Cortex of kidney (tissue), 1 donor: Measurements from ENCODE around the gene EXOC2.
"Not testable (repeated sequence)": the region's sequence is repeated elsewhere in the genome, so short reads cannot be mapped to it uniquely, and the experiment has no call there.

ENCODE experiments used
- DNase-seq: peaks from one replicate; lab custom pipeline; 2025; lab: John Stamatoyannopoulos, UW

EXOC2 gene

DNA sequence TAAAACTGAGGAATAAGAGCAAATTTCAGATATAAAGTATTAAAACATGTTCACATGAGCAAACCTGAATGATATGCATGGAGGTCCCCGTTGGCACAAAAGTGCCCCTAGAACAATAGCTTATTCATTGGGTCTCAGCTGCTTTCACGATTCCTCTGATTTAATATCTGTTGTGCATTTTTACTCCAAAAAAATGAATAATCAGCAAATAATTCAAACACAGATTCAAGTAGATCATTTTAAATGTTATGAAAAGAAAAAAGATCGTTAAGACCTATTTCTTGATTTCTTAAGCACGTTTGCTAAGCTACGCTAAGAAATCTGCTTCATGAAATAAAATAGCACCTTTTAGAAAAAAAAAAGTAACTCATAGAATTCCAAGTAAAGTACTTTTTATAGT is 57.7 kb downstream of the EXOC2 start:
- no peak for DNase-seq

- DNase-seq = no peak
Observed at GRCh38 chr6:633611-634010, 59.3 kb downstream of the EXOC2 start.

- DNase-seq = no peak
Observed at GRCh38 chr6:628766-629165, 64.2 kb downstream of the EXOC2 start.

DNA sequence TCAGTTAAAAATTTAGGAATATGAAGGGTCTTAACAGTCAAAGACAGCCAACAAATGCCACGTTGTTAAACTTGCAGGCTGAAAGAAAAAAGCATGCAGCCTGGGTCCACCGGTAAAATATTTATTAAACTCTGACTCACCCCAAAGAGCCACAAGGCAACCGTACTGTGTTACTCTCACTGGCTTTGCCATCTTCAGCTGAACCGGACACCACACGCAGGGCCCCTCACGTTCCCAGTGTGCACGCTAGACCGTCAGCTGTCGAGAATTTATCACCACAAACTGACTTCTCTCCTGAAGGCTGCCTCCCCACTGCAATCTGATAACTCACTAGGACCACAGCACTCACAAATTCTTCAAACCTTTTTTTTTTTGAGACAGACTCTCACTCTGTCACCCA is 66.7 kb downstream of the EXOC2 start:
- DNase-seq = no peak

DNA sequence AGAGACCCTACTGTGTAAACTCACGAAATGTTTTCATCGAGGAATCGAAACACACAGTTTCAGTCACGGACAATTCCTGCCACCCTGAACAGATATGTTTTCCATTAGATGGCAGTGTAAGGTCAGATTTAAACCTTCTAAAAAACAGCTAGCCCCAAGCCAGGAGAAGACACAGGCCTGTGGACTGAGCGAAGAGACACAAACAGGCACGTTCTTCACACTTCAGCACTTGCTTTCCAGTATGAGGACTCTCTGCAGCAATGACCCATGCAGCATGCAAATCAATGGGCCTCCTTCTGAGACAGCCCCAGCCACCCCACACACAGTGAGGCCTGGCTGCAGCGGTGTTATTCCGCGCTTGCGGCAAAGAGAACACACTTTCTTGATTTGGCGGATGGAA is 68.0 kb downstream of the EXOC2 start:
- DNase-seq = no peak

DNA sequence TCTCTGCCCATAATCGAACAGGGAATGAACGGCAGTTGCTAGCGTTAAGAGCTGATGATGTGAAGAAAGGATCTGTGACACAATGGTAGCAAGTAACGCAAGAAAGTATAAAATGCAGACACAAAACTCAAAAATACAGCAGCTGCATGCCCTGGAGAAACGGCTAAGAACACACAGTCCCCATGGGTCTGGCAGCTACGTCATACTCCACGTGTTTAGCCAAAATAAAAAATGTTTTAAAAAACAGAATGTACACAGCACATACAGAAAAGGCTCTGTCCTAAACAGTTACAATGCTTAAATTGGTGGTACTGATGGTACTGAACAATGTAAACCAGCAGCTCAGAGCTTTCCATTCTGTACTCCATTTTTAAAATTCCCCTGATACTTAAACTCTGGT is 70.5 kb downstream of the EXOC2 start:
- DNase-seq = no peak

- DNase-seq = no peak
Observed at GRCh38 chr6:621931-622330, 71.0 kb downstream of the EXOC2 start.

- DNase-seq = no peak
Observed at GRCh38 chr6:620950-621349, 72.0 kb downstream of the EXOC2 start.

GRCh38 chr6:620166-620565 is 72.8 kb downstream of the EXOC2 start:
- DNase-seq = no peak

DNA sequence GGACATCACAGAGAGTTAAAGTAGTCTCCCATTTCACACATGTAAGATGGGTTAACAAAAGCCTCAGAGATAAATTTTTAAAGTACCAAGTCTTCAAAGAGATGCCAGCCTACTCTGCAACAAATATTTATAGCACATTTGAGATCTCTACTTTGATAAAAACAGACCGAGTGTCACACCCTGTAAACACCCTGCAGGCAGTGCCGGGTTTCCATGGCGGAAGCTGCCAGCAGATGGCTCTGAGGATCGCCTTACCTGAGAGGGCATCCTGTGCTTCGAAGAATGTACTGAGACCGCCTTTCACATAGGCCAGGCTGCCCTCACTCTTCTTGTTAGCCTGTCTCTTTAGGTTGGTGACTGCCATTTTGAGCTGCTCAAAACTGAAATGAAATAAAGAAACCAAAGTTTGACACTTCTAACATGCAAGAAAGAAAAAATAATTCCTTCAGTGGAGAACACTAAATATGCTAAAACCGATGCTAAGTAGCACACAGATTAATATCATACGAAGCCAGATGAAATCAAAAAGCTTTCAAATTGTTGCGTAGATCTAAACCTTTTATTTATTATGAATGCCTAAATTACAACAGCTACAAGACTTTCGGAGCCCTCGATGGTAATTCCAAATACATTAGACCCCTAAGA is 75.4 kb downstream of the EXOC2 start:
- no peak for DNase-seq

- DNase-seq = no peak
Observed at GRCh38 chr6:613981-614380, 79.0 kb downstream of the EXOC2 start.

GRCh38 chr6:611928-612327 is 81.0 kb downstream of the EXOC2 start:
- DNase-seq = no peak

DNA sequence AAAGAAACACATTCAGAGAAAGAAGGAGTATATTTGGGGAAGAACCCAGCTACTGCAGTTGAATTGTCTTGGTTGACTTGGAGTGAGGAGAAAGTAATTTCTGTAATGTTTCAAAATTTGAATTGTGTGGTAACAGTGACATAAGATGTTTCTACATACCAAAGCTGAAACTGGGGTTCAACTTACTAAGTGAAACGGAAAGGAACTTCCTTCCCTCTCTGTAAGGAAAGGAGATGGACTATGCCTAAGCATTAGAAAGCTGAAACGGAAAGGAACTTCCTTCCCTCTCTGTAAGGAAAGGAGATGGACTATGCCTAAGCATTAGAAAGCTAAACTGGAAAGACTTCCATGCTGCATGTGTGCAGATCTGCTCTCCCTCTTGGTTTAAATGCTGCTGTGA is 82.1 kb downstream of the EXOC2 start:
- DNase-seq = no peak

GRCh38 chr6:609905-610304 is 83.0 kb downstream of the EXOC2 start:
- DNase-seq = no peak

- DNase-seq = no peak
Observed at GRCh38 chr6:606829-607379, 86.0 kb downstream of the EXOC2 start.

DNA sequence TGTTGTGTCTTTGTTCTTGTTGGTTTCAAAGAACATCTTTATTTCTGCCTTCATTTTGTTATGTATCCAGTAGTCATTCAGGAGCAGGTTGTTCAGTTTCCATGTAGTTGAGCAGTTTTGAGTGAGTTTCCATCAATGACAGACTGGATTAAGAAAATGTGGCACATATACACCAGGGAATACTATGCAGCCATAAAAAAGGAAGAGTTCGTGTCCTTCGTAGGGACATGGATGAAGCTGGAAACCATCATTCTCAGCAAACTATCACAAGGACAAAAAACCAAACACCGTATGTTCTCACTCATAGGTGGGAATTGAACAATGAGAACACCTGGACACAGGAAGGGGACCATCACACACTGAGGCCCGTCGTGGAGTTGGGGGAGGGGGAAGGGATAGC is 87.0 kb downstream of the EXOC2 start:
- DNase-seq = not testable (repeated sequence)

GRCh38 chr6:604579-604978 is 88.4 kb downstream of the EXOC2 start:
- DNase-seq = no peak

DNA sequence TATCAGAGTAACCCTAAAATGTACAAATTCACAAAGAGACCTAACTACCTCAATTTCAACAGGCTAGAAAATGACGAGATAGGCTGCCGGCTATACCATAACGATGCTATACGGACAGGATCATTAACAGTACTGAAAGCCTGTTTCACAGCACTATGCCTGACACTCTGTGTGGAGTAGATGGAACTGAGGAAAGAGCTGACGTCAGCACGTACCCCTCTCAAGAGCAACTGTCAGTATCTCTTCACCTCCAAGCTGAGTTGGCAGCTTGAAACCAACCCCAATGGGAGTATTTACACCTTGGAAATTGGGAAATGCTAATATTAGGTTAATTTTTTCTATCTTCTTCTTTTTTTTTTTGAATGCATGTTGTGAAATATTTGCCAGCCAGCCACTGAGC is 89.7 kb downstream of the EXOC2 start:
- no peak for DNase-seq

DNA sequence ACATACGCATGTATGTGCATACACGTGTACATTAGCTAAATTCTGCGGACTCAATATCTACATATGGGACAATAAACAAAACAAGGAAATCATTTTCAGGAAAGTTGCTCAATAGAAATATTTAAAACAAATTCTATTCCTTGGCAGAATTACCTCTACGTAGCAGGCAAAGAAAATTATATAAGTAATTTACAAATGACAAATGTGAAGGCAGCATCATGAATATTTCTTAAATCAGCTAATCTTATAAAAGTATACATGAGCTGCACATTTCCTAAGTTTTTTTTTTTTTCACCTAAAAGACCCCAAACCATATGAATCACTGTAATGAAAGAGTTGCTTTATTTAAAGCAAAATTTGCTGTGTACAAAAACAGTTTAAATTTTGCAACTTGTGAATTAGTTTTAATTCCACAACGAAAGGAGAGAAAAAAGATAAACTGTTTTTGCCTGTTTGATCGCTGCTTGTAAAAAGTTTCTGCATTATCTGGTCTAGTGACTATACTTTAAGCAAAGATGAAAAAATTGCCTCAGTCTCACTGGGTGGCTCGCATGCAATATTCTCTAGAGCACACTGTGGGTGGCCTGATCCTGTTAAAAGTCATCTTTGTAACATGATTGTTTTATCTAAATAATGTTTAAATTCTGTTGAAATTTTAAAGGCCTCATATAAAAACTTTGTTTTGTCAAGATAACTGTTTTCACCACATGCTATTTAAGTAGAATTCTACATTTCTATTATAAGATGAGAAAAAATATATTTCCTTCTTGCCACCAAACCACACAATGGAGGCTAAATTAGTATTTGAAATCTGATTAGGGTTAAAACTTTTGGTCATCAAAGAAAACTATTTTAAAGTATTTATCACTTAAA is 93.1 kb downstream of the EXOC2 start:
- no peak for DNase-seq

DNA sequence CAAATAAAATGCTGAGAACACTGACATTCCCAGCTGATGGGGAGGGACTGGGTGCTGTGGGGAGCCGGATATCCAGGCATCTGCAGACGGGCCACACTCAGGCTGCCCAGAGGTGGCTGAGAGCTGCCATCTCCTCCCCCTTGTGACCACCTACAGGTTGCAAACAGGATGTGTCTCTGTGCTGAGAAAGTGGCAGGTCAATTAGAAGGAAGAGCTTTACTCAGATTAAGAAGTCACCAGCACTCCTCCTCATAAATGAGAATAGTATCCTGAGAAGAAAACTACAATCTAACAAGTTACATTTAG is 99.1 kb downstream of the EXOC2 start:
- no peak for DNase-seq

DNA sequence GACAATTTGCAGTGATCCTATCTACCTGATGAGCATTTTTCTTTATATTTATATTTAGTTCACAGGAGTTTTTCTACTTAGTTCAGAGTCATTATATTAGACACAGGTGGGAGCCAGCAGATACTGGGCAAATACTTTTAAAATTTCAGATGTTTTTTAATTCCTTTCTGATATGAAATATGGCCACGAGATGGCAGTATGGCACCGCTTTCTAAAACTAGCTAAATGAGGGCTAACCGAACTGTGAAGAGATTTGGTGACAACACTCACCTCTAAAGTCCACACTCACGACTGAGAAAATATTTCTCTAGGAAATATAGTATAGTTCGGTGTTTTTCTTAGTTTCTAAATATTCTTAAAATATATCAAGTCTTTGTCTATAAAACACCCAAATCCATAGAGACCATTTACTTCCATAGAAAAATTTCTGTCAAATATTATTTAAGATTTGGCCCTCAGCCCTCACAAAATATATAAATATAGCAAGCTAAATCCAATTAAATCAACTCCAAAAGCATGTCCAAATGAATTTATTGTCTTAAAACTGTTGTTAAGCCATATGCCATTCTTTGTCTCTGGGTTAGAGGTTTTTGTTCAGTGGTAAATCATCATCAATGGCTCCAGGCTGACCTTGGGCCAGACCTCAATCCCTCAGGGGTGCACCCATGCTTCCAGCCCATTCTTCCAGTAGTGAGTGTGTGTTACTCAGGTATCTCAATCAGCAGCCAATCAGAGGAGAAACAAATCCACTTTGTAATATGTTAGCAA is 99.6 kb downstream of the EXOC2 start:
- no peak for DNase-seq

GRCh38 chr6:589090-589489 is 103.8 kb downstream of the EXOC2 start:
- DNase-seq = no peak

GRCh38 chr6:586553-586952 is 106.4 kb downstream of the EXOC2 start:
- no peak for DNase-seq
